HFF-Myc (cell line): Measurements from ENCODE around the gene ZKSCAN2.

ENCODE experiments used
- DNase-seq: peaks from one replicate; pipeline ENCODE4 v3.0.0-alpha.2; 2011; ENCODE audit warnings: low read depth; ENCODE audit errors: extremely low read depth
- H3K4me3 ChIP-seq: replicated peaks from 2 replicates; pipeline ENCODE4 v1.5.1; 2011; ENCODE audit warnings: low read depth, mild to moderate bottlenecking, control low read depth, low read length
- CTCF ChIP-seq: IDR thresholded peaks from 2 replicates; pipeline ENCODE4 v1.5.1; 2012; ENCODE audit warnings: mild to moderate bottlenecking, low read depth, low read length, control low read depth; ENCODE audit errors: missing control alignments

Gene ZKSCAN2

GRCh38 chr16:25194273-25194878, 63.3 kb downstream of the ZKSCAN2 start:
- no peak for DNase-seq
- no peak for TF ChIP-seq CTCF
- no peak overlapping the region for H3K4me3 ChIP-seq

GRCh38 chr16:25192096-25192495, 65.5 kb downstream of the ZKSCAN2 start:
- peak; percentile 86 for DNase-seq
- TF ChIP-seq CTCF = no peak
- H3K4me3 ChIP-seq = no peak overlapping the region

- TF ChIP-seq CTCF = no peak
- H3K4me3 ChIP-seq = no peak overlapping the region
- no peak for DNase-seq
These were observed 68.3 kb downstream of the ZKSCAN2 start for GRCh38 chr16:25189305-25189704.

- no peak for TF ChIP-seq CTCF
- no peak for DNase-seq
- no peak overlapping the region for H3K4me3 ChIP-seq
These were observed 70.2 kb downstream of the ZKSCAN2 start for GRCh38 chr16:25187491-25187795.
